OCI-LY1 (cell line): ENCODE data around the gene SMIM10L1.

ENCODE experiments used
- EZH2 ChIP-seq: fragments of 200-600 bp; sonication (generic), shearing (Covaris generic); IDR thresholded peaks from 2 replicates; pipeline ENCODE4 v1.8.0; 2017; ENCODE audit warnings: borderline replicate concordance, mixed run types, mild to moderate bottlenecking, antibody characterized with exemption, low read length, moderate library complexity, mixed read lengths
- TF ChIP-seq, protein P1 (sequence below): fragments of 200-600 bp; sonication (generic), shearing (Covaris generic); IDR thresholded peaks from 2 replicates; pipeline ENCODE4 v1.5.1; 2017; ENCODE audit warnings: mild to moderate bottlenecking, antibody characterized with exemption, low read length, moderate library complexity, mixed read lengths

DNA sequence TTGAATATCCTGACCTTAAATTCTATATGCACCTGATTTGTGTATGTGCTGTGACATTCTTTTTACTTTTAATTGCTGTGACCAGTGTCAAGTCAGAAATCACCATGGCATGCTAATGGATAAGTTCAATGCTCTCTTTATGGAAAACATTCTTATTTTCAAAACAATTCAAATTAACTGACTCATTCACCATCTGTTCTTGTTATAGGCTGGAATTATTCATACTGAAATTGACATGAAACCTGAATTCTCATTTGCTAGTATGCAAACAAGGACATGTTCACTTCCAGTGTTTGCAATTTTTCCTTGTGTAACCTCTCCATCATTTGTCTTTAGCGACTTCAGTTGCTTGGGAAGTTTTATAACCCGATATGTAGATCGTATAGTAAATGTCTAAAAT is 36.7 kb upstream of the SMIM10L1 start, which contains the start of gene TAS2R30:
- TF ChIP-seq, protein P1, sequence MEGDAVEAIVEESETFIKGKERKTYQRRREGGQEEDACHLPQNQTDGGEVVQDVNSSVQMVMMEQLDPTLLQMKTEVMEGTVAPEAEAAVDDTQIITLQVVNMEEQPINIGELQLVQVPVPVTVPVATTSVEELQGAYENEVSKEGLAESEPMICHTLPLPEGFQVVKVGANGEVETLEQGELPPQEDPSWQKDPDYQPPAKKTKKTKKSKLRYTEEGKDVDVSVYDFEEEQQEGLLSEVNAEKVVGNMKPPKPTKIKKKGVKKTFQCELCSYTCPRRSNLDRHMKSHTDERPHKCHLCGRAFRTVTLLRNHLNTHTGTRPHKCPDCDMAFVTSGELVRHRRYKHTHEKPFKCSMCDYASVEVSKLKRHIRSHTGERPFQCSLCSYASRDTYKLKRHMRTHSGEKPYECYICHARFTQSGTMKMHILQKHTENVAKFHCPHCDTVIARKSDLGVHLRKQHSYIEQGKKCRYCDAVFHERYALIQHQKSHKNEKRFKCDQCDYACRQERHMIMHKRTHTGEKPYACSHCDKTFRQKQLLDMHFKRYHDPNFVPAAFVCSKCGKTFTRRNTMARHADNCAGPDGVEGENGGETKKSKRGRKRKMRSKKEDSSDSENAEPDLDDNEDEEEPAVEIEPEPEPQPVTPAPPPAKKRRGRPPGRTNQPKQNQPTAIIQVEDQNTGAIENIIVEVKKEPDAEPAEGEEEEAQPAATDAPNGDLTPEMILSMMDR = no peak
- no peak for TF ChIP-seq EZH2
